HepG2 (cell line): ENCODE data around the gene S100A16. TPM values are rescaled to one million over a fixed set of nuclear protein-coding genes. Genes with fewer than 3 reads are reported as not detected.

Experiments
- CENPT ChIP-seq: sonication (generic); formaldehyde crosslinking; IDR thresholded peaks from 2 replicates; pipeline ENCODE4 v1.8.0; 2022; ENCODE audit warnings: low read depth, mild to moderate bottlenecking, moderate library complexity, missing genetic modification reagents
- GMEB1 ChIP-seq: sonication (generic); formaldehyde crosslinking; IDR thresholded peaks from 2 replicates; pipeline ENCODE4 v1.5.1; 2020; ENCODE audit warnings: missing genetic modification reagents, mild to moderate bottlenecking, borderline replicate concordance
- HNRNPL ChIP-seq: fragments of 200-400 bp; formaldehyde crosslinking; IDR thresholded peaks from 2 replicates; pipeline ENCODE4 v1.6.1; 2017; ENCODE audit warnings: mild to moderate bottlenecking, low read depth, low read length
- IRF2 ChIP-seq: IDR thresholded peaks from 2 replicates; pipeline ENCODE4 v1.6.1; 2018; ENCODE audit warnings: missing genetic modification reagents, missing compliant biosample characterization
- MXD3 ChIP-seq: IDR thresholded peaks from 2 replicates; pipeline ENCODE4 v1.6.1; 2016; ENCODE audit warnings: mild to moderate bottlenecking, missing biosample characterization, missing genetic modification reagents
- PPARG ChIP-seq: conservative IDR thresholded peaks from 2 replicates; pipeline ENCODE4 v1.6.1; 2016; ENCODE audit warnings: missing biosample characterization, missing genetic modification reagents
- SCMH1 ChIP-seq: sonication (generic); formaldehyde crosslinking; IDR thresholded peaks from 2 replicates; pipeline ENCODE4 v1.9.0; 2021; ENCODE audit warnings: missing genetic modification reagents, mild to moderate bottlenecking, borderline replicate concordance
- SP2 ChIP-seq: sonication (generic); formaldehyde crosslinking; IDR thresholded peaks from 2 replicates; pipeline ENCODE4 v1.5.1; 2020; ENCODE audit warnings: mild to moderate bottlenecking, missing genetic modification reagents
- TCF12 ChIP-seq, 2 experiments: fragments of 450-650 bp in 1 of 2; sonication (generic) in 1 of 2; formaldehyde crosslinking in 1 of 2; IDR thresholded peaks; 2 replicates each; pipeline versions ENCODE4 v1.6.1 to v1.8.0; 2017 to 2022; ENCODE audit warnings: antibody characterized with exemption in 1 of 2, mild to moderate bottlenecking in 1 of 2, missing genetic modification reagents in 1 of 2, moderate library complexity in 1 of 2
- TEAD3 ChIP-seq: optimal IDR thresholded peaks from 2 replicates; pipeline ENCODE3; 2016; ENCODE audit warnings: borderline replicate concordance
- TMF1 ChIP-seq: sonication (generic); formaldehyde crosslinking; IDR thresholded peaks from 2 replicates; pipeline ENCODE4 v1.8.1; 2022; ENCODE audit warnings: low read depth, missing genetic modification reagents
- ZNF318 ChIP-seq: sonication (generic); formaldehyde crosslinking; IDR thresholded peaks from 2 replicates; pipeline ENCODE4 v1.4.0; 2020; ENCODE audit warnings: mild to moderate bottlenecking, missing genetic modification reagents
- ZNF772 ChIP-seq: sonication (generic); formaldehyde crosslinking; IDR thresholded peaks from 2 replicates; pipeline ENCODE4 v1.5.0; 2020; ENCODE audit warnings: mild to moderate bottlenecking, missing genetic modification reagents
- ZNF83 ChIP-seq: sonication (generic); formaldehyde crosslinking; IDR thresholded peaks from 2 replicates; pipeline ENCODE4 v1.4.0; 2020; ENCODE audit warnings: missing genetic modification reagents, mild to moderate bottlenecking, borderline replicate concordance
- polyA plus RNA-seq, 8 experiments: library from polyadenylated mRNA; depleted of rRNA in 3 of 8; stranded (reverse) in 7 of 8; unstranded in 1 of 8; fragments of >200 nt; fragmentation: Illumina TruSeq in 4 of 8; extraction: Trizol in 4 of 8; gene quantifications; 2 replicates each; pipeline versions ENCODE4 v1.2.1 to v1.2.3, GENCODE V29; 2011 to 2016; ENCODE audit warnings: low read depth in 4 of 8, missing spikeins in 1 of 8, mixed read lengths in 1 of 8; ENCODE audit not compliant: insufficient read depth in 1 of 8
- total RNA-seq, 5 experiments: library from RNA; depleted of rRNA; stranded (reverse); fragments of >200 nt; fragmentation: Illumina TruSeq; extraction: Trizol; gene quantifications; 2 replicates each; pipeline ENCODE4 v1.2.3, GENCODE V29; 2016; ENCODE audit warnings: low read depth in 1 of 5

S100A16 gene
- total and polyA plus RNA-seq, 2 of the 13 experiments (the other 11 are each of a cell fraction or from before 2014, with no cell fraction given): 46.0 to 195 TPM

- TF ChIP-seq ZNF318 (CRISPR knock-in tag) (0 out of 2 replicates have a peak, but pooled peaks have one; percentile 81), CENPT (CRISPR knock-in tag) (no peak), SCMH1 (CRISPR knock-in tag) (no peak), ZNF772 (CRISPR knock-in tag) (peak; percentile 86; the same call in 1 of the 2 replicates), TMF1 (CRISPR knock-in tag) (peak; percentile 64; the same call in 1 of the 2 replicates), MXD3 (CRISPR knock-in tag) (0 out of 2 replicates have a peak, but pooled peaks have one; percentile 47), HNRNPL (peak; percentile 80), PPARG (CRISPR knock-in tag) (no peak), SP2 (peak; percentile 36; the same call in 1 of the 2 replicates), IRF2 (CRISPR knock-in tag) (peak; percentile 77), TEAD3 (CRISPR knock-in tag) (no peak), ZNF83 (CRISPR knock-in tag) (no peak), TCF12 (IDR thresholded peaks at IDR 0.05) (no peak), TCF12 (CRISPR knock-in tag; IDR thresholded peaks at IDR 0.05) (peak; percentile 12; the same call in 1 of the 2 replicates), GMEB1 (CRISPR knock-in tag) (peak; percentile 100)
These were observed 21.1 kb upstream of the S100A16 start, which contains the start of gene CHTOP (continued) for GRCh38 chr1:153633754-153634665.
